Activated CD4-positive, alpha-beta T cell treated with anti-CD3 and anti-CD28 coated beads, Interleukin-2, amount 50 U/mL, for 4 hours (primary cell): ENCODE data around the gene TCOF1.

ENCODE experiments used
- DNase-seq, 2 experiments: peaks; one replicate each; pipeline ENCODE4 v3.0.0-alpha.2; 2020

Gene TCOF1

DNA sequence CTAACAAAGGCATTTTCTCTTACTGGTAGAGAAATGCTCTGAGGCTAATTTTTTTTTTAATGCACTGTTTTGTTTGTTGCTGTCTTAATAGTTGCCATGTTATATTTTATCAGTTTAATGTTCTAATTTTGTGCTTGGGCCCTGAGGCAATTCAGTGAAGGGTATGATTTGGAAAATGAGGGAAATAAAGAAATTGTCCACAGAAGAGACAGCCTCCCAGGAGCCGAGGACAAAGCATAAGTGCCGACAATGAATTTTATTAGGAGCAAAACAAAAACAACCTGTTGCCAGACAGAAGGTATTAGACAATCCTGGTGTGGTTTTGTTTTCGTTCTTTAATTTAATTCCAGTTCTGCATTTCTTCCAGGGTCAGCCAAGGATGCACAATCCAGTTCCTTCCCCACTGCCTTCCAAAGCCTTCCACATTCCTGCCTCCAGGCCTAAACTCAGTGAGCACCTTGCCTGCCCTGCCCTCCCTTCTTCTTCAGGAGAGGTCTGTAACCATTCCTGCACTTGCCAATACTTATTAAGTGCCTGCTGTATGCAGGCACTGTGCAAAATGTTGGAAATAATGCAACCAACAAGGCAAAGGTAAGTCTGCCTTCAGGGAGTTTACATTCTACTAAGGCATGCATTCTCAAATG lies 4.3 kb upstream of the TCOF1 start:
- DNase-seq: no peak

DNA sequence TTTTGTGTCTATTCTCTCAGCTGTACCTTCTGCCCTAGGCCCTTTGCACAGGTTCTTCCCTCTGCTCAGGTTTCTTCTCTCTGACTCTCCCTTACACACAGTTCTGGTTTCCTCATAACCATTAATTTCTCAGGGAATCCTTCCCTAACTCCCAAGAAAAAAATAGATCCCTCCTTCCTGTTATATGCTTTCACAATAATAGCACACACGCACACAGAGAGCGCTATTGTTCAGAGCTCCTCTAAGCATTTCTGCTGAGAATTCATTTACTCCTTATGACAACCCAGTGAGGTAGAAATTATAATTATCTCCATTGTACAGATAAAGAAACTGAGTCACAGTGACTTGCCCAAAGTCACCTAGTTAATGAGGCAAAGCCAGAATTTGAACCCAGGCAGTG lies 1.7 kb upstream of the TCOF1 start:
- no peak for DNase-seq

DNA sequence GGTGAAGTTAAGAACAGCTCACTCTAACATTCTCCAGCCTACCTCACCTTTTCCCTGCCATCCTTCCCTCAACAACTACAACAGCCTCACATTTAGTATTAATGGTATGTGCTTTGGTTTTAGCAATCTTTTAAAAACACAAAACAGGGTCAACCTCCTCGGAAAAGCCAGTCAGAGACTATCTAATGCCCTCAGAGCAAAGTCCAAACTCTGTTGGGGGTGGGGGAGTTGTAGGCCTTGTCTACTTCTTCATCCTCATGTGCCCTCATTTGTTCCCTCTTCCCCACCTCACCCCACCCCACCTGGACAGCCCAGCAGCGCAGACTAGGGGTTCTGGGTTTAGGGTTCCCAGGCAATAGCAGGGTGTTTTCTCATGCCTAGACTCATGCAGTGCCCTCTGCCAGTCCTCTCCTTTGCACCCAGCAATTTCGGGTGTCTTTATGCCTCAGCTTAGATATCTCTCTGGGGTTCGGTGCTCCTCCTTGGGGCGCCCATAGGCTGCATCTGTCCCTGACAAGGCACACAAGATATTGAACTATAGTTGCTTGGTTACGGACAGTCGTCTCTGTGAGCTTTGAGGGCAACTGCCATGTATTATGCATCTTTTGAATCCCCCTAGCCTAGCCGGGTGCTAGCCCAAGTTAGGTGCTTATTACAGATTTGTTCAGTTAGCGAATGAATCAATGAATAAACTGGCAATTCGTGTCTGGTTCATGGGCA lies 762 bp upstream of the TCOF1 start:
- no peak for DNase-seq

DNA sequence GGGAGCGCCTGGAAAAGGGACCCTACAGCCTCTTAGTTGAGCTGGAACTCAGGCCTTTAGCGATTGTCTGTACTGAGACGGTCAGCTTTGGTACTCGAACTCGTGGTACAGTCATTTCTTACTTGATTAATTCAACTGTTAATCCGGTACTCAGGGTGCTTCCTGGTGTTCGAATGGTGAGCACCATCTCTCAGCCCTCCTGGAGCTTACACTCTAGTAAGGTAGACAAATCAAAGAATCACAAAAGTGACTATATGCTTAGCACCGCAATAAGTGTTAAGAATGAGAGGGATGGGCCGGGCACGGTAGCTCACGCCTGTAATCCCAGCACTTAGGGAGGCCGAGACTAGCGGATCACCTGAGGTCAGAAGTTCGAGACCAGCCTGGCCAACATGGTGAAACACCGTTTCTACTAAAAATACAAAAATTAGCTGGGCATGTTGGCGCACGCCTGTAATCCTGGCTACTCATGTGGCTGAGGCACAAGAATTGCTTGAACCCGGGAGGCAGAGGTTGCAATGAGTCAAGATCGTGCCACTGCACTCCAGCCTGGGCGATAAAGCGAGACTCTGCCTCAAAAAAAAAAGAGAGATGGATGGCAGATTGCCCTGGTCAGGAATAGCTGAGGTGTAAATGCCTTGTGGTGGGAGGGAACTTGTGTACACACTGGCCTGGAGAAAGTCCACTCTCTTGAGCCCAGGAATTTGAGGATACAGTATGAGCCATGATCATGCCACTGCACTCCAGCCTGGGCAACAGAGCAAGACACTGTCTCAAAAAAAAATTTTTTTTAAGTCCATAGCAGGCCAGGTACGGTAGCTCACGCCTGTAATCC lies 981 bp downstream of the TCOF1 start:
- no peak for DNase-seq

DNA sequence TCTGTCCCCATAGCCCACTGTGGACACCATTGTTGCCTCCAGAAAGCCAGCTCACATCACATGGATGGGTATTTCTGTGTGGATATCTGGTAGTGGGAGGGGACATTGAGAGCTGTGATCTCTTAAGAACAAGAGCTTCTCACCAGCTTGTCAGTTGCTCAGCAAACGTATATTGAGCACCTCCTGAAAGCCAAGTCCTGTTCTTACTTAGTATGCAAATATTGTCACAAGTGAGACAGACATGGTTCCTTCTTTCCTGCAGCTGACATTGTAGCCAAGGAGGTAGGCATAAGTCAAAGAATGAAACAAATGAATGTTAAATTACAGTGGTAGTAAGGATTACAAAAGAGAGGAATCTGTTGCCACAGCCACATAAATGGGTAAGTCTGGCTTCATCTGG lies 3.8 kb downstream of the TCOF1 start:
- DNase-seq: no peak

DNA sequence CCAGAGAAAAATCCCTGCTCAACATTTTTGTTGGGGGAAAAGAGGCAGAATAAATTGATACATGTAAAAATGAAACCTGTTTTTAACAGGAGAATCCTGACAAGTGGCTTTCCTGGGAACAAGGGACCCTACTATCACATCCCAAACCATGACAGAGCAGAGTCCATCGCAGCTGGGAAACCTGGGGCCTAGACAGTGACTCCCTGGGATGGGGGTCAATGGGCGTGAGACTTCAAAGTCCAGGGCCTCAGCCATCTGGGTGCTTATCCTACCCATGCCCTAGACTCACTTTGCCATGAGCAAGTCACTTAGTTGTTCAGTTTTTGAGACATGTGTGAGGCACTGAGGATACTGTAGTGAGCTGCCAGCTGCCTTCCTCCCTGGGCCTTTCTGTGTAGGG lies 5.7 kb downstream of the TCOF1 start:
- DNase-seq: no peak

DNA sequence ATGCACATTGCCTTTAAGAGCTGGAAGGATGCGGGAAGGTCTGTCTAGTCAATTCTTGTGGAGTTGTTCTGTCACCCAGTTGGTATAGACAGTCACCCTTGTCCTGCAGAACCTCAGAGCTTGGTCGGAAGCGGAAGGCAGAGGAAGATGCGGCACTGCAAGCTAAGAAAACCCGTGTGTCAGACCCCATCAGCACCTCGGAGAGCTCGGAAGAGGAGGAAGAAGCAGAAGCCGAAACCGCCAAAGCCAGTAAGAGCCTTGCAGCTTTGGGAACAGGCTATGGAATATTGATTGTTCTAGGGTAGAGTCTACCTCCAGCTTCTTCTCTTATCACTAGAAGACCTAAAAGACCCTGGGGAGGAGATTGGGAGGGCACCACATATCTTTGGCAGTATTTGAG lies 6.5 kb downstream of the TCOF1 start:
- DNase-seq: no peak

DNA sequence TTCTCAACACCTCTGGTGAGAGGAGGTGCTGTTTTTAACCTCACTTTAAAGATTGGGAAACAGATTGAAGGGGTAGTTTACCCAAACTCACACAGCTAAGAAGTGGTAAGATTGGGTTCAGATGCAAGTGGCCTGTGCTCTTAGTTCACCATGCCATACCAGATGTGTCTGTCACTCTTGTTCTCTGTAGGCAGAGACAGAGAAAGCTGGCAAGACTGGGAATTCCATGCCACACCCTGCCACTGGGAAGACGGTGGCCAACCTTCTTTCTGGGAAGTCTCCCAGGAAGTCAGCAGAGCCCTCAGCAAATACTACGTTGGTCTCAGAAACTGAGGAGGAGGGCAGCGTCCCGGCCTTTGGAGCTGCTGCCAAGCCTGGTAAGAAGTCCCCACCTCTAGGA lies 11.0 kb downstream of the TCOF1 start:
- no peak for DNase-seq

DNA sequence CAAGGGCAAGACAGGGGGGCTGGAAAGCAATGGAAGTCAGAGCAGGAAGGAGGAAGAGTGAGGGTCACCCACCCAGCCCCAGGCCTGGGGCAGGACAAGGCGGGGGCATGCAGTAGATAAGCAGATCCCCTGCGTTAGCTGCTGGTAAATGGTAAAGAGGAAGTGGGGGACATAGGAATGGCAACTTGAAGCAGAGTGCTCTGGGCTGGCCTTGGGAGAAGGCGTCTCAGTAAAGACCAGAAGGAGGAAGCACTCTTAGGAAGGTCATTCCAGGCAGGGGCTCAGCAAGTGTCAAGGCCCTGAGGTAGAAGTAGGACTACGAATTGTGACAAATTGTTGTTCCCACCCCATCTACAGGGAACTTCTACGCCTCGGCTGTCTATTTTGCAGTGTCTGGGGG lies 15.1 kb downstream of the TCOF1 start:
- DNase-seq: no peak

DNA sequence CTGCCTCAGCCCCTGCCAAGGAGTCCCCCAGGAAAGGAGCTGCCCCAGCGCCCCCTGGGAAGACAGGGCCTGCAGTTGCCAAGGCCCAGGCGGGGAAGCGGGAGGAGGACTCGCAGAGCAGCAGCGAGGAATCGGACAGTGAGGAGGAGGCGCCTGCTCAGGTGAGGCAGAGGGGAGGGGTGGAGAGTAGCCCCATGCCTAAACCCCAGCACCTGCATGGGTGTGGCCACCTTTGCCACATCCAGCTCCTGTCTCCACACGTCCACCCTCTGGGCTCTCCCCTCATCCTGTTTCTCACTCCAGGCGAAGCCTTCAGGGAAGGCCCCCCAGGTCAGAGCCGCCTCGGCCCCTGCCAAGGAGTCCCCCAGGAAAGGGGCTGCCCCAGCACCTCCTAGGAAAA lies 17.2 kb downstream of the TCOF1 start:
- no peak for DNase-seq

DNA sequence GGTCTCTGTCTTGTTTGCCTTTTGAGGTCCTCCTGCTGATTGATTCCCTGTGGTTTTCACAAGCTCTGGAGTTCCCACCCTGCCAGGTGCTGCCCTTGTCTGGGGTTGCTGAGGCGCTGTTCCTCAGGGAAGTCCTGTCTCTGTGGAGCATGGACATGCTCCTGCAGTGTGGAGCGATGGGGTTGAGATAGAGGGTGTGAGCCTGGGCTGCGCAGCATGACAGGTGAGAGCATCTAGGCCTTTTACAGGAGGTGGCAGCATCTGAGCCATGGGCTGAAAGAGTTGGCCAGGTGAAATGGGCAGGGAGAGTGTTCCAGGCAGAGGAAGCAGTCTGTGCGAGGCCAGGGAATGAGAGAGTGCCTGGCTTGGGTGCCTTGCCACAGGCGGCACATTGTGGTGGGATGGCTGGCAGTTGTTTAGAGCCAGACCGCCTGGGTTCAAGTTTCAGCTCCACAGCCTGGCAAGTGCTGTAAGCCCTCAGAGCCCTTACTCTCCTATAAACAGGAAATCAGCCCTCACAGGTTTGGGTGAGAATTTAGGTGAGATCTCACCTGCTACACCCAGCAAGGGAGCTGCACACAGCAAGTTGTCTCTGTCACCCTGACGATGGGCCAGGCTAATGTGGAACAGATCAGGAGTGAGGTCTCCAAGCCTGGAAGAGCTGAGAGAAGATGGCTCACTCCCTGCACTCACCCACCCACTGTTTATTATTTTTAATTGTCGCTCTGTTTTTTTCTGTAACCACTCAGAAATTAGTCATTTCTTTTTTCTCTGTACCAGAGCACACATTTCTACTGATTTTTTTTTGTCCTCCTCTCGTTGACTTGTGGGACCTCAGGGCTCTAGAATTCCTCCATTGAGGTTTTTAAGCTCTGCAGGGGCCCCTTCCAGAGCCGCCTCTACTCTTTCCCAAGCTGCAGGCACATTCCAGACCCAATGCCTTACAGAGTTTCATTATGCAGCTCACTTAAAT lies 19.6 kb downstream of the TCOF1 start:
- no peak for DNase-seq

DNA sequence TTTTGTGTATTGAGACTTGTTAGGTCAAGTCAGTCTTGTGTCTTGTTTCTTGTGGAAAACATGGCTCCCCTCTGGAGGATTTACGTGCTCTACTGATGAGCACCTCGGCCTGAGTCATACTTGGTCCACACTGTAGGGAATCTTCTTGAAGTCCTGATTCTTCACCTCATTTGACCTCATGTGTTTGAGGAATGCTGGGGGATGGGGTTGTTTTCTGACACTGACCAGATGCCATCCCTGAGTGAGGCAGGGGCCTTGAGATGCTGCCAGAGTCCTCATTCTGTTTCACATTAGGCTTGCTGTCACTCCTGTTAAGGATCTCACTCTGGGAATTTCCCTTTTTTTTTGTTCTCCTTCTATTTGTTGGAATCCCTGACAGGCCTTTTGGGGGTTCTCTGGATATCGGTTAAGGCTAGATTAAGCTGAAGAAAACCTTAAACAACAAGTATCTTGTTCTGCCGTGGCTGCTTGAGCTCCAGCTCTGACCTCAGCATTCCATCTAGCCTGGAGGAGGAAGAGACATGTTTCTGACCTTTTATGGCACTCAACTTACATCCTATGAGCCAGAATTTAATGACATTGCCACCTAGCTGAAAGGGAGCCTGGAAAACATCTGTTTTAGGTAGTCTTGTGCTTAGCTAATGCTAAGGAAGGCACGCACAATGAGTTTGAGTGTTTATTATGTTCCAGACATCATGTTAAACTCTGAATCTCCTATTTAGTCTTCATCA lies 20.6 kb downstream of the TCOF1 start:
- no peak for DNase-seq

DNA sequence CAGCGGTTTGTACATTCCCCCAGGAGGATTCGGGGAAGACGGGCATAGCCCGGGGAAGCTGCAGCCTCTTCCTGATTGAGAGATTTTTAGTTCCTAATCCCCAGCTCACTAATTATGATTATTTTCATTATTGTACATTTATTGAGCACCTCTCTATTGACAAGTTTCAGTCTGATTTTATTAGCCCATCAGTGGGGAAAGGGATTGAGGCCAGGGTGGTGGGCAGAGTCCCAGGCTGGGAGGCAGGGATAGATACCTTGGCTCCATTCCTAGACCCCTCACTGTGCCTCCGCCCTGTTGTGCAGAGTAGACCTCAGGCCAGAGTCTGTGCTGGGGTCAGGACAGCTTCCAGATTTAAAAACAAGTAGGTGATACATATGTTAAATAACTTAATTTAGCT lies 27.2 kb downstream of the TCOF1 start:
- no peak for DNase-seq

DNA sequence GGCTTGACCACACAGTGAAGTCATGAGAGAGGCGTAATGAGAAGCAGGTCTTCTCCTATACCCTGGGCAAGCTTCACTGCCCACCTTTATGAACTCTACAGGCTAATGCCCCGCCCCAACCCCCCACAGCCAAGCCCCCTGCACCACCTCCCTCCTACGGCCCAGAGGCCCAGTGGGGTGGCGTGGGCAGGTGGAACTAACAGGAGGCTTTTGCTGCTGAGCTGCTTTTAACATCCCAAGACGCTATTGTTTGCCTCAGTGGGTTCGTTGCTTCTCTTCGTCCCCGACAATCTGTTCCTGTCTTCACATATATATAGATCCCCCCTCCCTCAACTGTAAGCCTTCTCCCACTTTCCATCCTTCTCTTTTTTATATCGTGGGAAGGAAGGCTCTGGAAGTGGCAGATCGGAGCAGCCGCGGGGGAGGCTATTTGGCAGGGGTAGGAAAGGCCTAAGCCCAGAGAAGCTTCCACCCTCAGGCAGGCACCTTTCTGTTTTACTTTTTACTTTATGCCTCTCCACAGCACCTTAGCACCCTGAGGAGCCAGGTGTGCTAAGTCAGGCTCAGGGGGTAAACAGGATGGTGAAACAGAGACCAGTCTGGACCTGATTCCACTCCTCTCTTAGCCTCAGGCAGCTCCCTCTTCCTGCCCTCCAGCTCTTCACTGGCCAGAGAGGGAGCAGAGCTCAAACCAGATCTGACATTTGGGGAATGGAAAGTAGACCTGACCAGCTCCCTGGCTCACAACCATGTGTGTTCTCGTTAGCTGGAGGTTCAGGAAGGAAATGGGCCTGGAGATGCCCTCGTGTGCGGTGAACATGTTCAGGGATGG lies 28.7 kb downstream of the TCOF1 start:
- DNase-seq: no peak

DNA sequence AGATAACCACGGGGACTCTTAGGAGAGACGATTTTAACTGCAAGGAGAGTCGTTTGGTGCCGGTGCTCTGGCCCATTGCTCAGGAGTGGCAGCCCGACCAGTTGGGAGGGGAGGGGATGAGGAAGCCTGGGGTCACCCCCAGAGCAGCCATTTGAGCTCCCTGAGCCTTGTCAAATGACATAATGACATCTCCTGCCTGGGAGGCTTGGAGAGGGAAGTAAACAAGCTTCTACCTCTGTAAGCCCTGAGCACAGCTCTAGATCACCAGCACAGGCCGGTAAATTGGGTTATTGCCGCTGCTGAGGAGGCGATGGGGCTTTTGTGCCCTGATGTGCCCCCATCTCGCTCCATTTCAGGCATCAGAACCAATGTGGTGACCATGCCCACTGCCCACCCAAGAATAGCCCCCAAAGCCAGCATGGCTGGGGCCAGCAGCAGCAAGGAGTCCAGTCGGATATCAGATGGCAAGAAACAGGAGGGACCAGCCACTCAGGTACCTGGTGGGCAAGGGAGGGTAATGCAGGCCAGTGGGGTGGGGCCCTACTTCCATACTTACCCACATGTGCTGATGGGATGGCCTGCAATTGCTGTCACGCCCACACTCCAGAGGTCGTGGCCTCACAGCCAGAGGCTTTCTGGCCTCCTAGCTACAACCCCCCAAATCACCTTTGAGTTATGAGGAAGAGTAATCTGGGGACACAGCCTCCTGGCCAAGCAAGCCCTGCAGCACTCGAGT lies 32.2 kb downstream of the TCOF1 start:
- DNase-seq: no peak

DNA sequence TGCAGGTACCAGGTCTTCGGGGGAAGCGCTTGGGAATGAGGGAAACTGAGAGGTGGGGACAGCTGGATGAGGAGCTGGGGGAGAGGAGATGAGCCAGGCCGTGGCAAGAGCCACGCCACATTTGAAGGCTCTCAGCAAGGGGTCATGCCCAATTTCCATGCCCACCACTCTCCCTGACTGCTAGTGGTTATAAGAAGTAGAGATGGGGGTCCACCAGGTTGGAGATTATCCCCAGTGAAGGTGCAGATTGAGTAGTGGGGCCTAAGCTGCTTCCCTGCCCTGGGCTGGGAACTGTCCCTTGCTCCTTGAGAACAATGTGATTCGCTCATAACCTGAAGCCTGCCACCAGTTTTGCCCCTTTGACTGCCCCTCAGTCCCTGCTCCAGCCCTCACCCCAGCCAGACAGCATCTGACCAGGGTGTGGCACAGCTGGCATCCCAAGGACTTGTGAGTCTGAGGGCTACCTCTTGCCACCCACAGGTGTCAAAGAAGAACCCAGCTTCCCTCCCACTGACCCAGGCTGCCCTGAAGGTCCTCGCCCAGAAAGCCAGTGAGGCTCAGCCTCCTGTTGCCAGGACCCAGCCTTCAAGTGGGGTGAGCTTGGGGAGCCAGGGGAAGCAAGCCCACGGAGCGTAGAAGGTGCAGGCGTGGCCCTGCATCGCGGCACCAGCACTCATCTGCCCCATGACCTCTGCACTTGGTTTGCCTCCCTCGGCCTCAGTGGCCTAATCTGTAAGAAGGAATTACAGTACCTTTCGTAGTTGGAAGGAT lies 33.8 kb downstream of the TCOF1 start:
- DNase-seq: no peak

DNA sequence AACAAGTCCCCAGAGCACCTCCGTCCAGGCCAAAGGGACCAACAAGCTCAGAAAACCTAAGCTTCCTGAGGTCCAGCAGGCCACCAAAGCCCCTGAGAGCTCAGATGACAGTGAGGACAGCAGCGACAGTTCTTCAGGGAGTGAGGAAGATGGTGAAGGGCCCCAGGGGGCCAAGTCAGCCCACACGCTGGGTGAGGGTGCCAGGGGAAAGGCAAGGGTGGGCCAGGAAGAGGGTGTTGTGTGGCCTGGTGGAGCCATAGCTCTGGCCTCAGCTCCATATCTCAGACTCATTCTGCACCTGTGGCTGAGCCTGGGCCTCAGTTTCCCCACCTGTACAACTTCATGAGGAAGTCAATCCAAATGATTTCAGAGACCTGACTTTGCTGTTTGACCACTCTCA lies 34.5 kb downstream of the TCOF1 start:
- no peak for DNase-seq

DNA sequence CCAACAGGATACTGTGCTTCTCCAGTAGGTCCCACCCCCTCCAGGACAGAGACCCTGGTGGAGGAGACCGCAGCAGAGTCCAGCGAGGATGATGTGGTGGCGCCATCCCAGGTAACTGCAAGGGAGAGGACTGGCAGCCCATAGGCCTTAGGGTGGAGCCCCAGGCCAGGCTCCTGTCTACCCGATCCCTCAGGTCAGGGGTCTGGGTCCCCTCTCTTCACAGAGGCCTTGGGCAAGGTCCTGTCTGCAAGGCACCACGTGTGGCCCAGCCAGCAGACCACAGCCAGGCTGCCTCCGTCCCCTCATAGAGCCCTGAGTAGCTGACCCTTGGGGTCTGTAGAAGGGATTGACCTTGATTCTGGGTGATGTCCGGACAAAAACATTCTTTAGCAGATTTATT lies 35.2 kb downstream of the TCOF1 start:
- DNase-seq: no peak

DNA sequence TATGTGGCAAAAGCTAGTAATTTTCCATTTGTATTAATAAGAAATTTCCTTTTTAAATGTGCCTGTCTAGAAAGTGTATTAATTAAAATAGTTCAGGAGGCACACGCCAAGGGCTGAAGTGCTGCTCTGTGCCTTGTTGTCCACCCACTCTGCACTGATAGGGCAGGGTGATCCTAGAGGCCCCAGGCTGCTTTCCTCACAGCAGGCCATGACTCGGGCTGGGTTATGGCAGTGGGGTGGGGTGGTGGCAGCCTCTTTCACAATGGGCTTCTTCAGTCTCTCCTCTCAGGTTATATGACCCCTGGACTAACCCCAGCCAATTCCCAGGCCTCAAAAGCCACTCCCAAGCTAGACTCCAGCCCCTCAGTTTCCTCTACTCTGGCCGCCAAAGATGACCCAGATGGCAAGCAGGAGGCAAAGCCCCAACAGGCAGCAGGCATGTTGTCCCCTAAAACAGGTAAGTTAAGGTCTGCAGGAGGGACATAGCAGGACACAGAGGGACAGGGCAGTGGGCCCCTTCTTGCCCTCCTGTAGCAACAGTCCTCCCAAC lies 35.7 kb downstream of the TCOF1 start:
- DNase-seq: no peak
